HFF-Myc (cell line): ENCODE measurements around the gene SMIM17.

Experiments
- DNase-seq: peaks from one replicate; pipeline ENCODE4 v3.0.0-alpha.2; 2011; ENCODE audit warnings: low read depth; ENCODE audit errors: extremely low read depth
- H3K4me3 ChIP-seq: replicated peaks from 2 replicates; pipeline ENCODE4 v1.5.1; 2011; ENCODE audit warnings: low read depth, mild to moderate bottlenecking, control low read depth, low read length
- CTCF ChIP-seq: IDR thresholded peaks from 2 replicates; pipeline ENCODE4 v1.5.1; 2012; ENCODE audit warnings: mild to moderate bottlenecking, low read depth, low read length, control low read depth; ENCODE audit errors: missing control alignments

SMIM17 gene

GRCh38 chr19:56642711-56643459, at the start of gene SMIM17:
TSS of gene SMIM17 (plus strand) at chr19:56643159. CDS start at chr19:56645668, 2,509 bp downstream.
- H3K4me3 ChIP-seq: no peak within 1 kb of the TSS
- TF ChIP-seq CTCF: no peak
- no peak for DNase-seq

DNA sequence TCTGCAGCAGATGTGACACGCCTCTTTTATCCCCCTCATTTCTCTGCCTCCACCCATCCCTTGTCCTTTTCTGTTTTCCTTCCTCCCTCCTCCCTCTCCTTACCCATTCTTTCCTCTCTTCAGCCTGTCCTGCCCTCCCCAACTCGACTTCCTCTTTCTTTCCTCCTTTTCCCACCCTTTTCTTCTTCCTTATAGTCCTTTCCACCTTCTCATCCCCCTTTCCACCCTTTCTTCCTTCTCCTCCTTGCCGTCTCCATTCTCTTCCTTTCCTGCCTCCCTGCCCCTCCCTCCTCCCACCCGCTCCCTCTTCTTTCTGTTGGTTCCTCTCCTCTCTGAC, 48.5 kb upstream of the SMIM17 start:
- no peak overlapping the region; the same call in 1 of the 2 replicates for H3K4me3 ChIP-seq
- DNase-seq: no peak

DNA sequence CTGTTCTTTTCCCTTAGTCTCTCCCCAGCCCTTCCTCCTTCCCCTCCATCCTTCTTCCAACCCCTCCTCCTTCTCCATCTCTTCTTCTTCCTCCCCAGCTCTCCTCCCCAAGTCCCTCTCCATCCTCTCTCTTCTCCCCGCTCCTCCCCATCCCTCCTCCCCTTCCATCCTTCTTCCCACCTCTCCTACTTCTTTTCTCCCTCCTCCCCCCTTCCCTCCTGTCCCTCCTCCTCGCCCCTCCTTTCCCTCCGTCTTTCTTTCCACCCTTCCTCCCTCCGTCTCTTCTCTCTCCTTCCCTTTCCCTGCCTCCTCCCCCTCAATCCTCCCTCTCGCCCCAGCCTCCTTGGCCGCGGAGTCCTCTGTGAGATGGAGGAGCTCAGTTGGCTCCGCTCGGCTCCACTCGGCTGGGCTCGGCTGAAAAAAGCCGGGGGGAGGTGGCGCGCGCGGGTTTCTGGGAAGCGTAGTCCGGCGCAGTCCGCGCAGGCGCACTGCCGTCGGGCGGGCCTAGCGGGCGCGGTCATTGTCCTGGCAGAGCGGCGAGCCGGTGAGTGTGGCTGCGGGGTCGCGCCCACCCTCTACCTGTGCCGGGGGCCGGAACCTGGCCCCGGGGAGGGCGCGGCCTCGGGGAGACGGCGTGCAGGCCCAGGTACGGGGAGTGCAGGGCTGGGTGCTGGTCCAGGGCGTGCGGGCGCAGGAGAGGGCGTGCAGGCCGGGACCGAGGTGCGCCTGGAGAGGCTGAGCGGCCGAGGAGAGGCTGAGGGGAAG, 48.0 kb upstream of the SMIM17 start, which contains the start of gene ZNF71:
Gene ZNF71 (plus strand): TSS at position 520 of the 765 bp plus-strand sequence. CDS start 6,257 bp downstream, outside the sequence.
- no peak for TF ChIP-seq CTCF
- H3K4me3 ChIP-seq: peak within 1 kb of the TSS; percentile 70
- peak; percentile 39 for DNase-seq

More for the DNA sequence above, 48.5 kb upstream of the SMIM17 start:
- no peak for TF ChIP-seq CTCF

- H3K4me3 ChIP-seq: peak overlapping the region; percentile 70
- TF ChIP-seq CTCF: no peak
- DNase-seq: no peak
Measured at GRCh38 chr19:56595548-56595899, 47.4 kb upstream of the SMIM17 start.

GRCh38 chr19:56596676-56597075, 46.3 kb upstream of the SMIM17 start:
- DNase-seq: no peak
- TF ChIP-seq CTCF: no peak
- H3K4me3 ChIP-seq: no peak overlapping the region

- DNase-seq: no peak
- no peak overlapping the region for H3K4me3 ChIP-seq
- no peak for TF ChIP-seq CTCF
Measured at GRCh38 chr19:56597696-56598095, 45.3 kb upstream of the SMIM17 start.
